GM23338 (cell line): ENCODE measurements around the gene TNFAIP6. TPM values are rescaled to one million over a fixed set of nuclear protein-coding genes. Genes with fewer than 3 reads are reported as not detected.

ENCODE experiments used
- CREB1 ChIP-seq: fragments of 250-450 bp; sonication (Bioruptor Pico); IDR thresholded peaks from 2 replicates; pipeline ENCODE4 v1.5.0; 2020; ENCODE audit warnings: low read depth, mild to moderate bottlenecking, moderate library complexity
- EZH2 ChIP-seq: fragments of 200-600 bp; sonication (generic); IDR thresholded peaks from one replicate; pipeline ENCODE4 v1.8.0; 2017; ENCODE audit warnings: antibody characterized with exemption, mild to moderate bottlenecking, low read depth; ENCODE audit not compliant: unreplicated experiment
- EZH2phosphoT487 ChIP-seq: fragments of 200-600 bp; sonication (generic); IDR thresholded peaks from one replicate; pipeline ENCODE4 v1.8.1; 2018; ENCODE audit warnings: antibody characterized with exemption; ENCODE audit not compliant: unreplicated experiment
- JUNB ChIP-seq: IDR thresholded peaks from one replicate; pipeline ENCODE4 v1.6.1; 2016; ENCODE audit warnings: antibody characterized with exemption; ENCODE audit not compliant: unreplicated experiment
- POLR2AphosphoS5 ChIP-seq: IDR thresholded peaks from 2 replicates; pipeline ENCODE4 v1.6.1; 2016; ENCODE audit warnings: antibody characterized with exemption, low read depth
- STAT1 ChIP-seq: IDR thresholded peaks from one replicate; pipeline ENCODE4 v1.6.1; 2016; ENCODE audit warnings: antibody characterized with exemption; ENCODE audit not compliant: unreplicated experiment
- ZNF114 ChIP-seq: fragments of 250-450 bp; sonication (Bioruptor Pico); IDR thresholded peaks from 2 replicates; pipeline ENCODE4 v1.5.0; 2020; ENCODE audit warnings: mild to moderate bottlenecking, moderate library complexity
- ZNF331 ChIP-seq: fragments of 250-450 bp; sonication (Bioruptor Pico); IDR thresholded peaks from 2 replicates; pipeline ENCODE4 v1.5.0; 2020; ENCODE audit warnings: low read depth, mild to moderate bottlenecking, moderate library complexity
- polyA plus RNA-seq: library from polyadenylated mRNA; unstranded; fragments of >200 nt; fragmentation: Nextera tagmentation; extraction: Ambion mirVana; gene quantifications from 2 replicates; pipeline ENCODE4 v1.2.1, GENCODE V29; 2016
- total RNA-seq: library from RNA; depleted of rRNA; stranded (reverse); fragments of >200 nt; shearing (Covaris generic); gene quantifications from 2 replicates; pipeline ENCODE4 v1.2.3, GENCODE V29; 2014
- TF ChIP-seq, protein P1 (sequence below): fragments of 250-450 bp; sonication (Bioruptor Pico); IDR thresholded peaks from 2 replicates; pipeline ENCODE4 v1.5.0; 2020; ENCODE audit warnings: mild to moderate bottlenecking, moderate library complexity
- TF ChIP-seq, protein P2 (sequence below): IDR thresholded peaks from one replicate; pipeline ENCODE4 v1.6.1; 2018; ENCODE audit warnings: antibody characterized with exemption; ENCODE audit not compliant: unreplicated experiment

Gene TNFAIP6
- total and polyA plus RNA-seq, 2 experiments from 2014 or later = 2.9 to 6.1 TPM

DNA sequence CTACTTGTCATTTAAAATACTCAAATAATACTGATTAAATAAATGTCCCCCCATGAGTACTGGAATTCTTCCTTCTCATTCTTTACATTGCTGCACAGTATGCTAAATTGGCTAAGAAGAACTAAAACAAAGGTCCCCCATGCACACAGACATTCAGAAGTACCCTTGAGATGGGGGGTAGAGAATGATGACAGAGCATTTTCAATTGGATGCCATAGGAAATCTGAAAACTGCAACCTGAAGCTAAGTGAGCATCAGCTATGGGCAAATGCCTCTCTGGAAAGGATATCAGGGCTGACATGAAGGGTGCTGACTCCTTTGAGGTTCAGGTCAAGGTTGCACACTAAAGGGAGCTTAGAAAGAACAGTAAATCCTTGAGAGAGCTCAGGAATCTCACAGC lies 10.1 kb upstream of the TNFAIP6 start (continued):
- TF ChIP-seq, protein P1, sequence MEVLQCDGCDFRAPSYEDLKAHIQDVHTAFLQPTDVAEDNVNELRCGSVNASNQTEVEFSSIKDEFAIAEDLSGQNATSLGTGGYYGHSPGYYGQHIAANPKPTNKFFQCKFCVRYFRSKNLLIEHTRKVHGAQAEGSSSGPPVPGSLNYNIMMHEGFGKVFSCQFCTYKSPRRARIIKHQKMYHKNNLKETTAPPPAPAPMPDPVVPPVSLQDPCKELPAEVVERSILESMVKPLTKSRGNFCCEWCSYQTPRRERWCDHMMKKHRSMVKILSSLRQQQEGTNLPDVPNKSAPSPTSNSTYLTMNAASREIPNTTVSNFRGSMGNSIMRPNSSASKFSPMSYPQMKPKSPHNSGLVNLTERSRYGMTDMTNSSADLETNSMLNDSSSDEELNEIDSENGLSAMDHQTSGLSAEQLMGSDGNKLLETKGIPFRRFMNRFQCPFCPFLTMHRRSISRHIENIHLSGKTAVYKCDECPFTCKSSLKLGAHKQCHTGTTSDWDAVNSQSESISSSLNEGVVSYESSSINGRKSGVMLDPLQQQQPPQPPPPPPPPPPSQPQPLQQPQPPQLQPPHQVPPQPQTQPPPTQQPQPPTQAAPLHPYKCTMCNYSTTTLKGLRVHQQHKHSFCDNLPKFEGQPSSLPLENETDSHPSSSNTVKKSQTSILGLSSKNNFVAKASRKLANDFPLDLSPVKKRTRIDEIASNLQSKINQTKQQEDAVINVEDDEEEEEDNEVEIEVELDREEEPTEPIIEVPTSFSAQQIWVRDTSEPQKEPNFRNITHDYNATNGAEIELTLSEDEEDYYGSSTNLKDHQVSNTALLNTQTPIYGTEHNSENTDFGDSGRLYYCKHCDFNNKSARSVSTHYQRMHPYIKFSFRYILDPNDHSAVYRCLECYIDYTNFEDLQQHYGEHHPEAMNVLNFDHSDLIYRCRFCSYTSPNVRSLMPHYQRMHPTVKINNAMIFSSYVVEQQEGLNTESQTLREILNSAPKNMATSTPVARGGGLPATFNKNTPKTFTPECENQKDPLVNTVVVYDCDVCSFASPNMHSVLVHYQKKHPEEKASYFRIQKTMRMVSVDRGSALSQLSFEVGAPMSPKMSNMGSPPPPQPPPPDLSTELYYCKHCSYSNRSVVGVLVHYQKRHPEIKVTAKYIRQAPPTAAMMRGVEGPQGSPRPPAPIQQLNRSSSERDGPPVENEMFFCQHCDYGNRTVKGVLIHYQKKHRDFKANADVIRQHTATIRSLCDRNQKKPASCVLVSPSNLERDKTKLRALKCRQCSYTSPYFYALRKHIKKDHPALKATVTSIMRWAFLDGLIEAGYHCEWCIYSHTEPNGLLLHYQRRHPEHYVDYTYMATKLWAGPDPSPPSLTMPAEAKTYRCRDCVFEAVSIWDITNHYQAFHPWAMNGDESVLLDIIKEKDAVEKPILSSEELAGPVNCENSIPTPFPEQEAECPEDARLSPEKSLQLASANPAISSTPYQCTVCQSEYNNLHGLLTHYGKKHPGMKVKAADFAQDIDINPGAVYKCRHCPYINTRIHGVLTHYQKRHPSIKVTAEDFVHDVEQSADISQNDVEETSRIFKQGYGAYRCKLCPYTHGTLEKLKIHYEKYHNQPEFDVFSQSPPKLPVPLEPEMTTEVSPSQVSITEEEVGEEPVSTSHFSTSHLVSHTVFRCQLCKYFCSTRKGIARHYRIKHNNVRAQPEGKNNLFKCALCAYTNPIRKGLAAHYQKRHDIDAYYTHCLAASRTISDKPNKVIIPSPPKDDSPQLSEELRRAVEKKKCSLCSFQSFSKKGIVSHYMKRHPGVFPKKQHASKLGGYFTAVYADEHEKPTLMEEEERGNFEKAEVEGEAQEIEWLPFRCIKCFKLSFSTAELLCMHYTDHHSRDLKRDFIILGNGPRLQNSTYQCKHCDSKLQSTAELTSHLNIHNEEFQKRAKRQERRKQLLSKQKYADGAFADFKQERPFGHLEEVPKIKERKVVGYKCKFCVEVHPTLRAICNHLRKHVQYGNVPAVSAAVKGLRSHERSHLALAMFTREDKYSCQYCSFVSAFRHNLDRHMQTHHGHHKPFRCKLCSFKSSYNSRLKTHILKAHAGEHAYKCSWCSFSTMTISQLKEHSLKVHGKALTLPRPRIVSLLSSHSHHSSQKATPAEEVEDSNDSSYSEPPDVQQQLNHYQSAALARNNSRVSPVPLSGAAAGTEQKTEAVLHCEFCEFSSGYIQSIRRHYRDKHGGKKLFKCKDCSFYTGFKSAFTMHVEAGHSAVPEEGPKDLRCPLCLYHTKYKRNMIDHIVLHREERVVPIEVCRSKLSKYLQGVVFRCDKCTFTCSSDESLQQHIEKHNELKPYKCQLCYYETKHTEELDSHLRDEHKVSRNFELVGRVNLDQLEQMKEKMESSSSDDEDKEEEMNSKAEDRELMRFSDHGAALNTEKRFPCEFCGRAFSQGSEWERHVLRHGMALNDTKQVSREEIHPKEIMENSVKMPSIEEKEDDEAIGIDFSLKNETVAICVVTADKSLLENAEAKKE (CRISPR knock-in tag) = no peak
- TF ChIP-seq, protein P2, sequence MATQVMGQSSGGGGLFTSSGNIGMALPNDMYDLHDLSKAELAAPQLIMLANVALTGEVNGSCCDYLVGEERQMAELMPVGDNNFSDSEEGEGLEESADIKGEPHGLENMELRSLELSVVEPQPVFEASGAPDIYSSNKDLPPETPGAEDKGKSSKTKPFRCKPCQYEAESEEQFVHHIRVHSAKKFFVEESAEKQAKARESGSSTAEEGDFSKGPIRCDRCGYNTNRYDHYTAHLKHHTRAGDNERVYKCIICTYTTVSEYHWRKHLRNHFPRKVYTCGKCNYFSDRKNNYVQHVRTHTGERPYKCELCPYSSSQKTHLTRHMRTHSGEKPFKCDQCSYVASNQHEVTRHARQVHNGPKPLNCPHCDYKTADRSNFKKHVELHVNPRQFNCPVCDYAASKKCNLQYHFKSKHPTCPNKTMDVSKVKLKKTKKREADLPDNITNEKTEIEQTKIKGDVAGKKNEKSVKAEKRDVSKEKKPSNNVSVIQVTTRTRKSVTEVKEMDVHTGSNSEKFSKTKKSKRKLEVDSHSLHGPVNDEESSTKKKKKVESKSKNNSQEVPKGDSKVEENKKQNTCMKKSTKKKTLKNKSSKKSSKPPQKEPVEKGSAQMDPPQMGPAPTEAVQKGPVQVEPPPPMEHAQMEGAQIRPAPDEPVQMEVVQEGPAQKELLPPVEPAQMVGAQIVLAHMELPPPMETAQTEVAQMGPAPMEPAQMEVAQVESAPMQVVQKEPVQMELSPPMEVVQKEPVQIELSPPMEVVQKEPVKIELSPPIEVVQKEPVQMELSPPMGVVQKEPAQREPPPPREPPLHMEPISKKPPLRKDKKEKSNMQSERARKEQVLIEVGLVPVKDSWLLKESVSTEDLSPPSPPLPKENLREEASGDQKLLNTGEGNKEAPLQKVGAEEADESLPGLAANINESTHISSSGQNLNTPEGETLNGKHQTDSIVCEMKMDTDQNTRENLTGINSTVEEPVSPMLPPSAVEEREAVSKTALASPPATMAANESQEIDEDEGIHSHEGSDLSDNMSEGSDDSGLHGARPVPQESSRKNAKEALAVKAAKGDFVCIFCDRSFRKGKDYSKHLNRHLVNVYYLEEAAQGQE = no peak
- TF ChIP-seq JUNB (no peak), ZNF114 (CRISPR knock-in tag) (no peak), POLR2AphosphoS5 (no peak), EZH2 (no peak), STAT1 (no peak), EZH2phosphoT487 (no peak), CREB1 (CRISPR knock-in tag) (no peak), ZNF331 (CRISPR knock-in tag) (no peak)
